ENCODE results near the gene CLCN7. TPM values are rescaled to one million over a fixed set of nuclear protein-coding genes. Genes with fewer than 3 reads are reported as not detected.

Gene CLCN7
- total RNA-seq, 1 experiment from 2014 or later: 8.9 TPM

GRCh38 chr16:1449201-1449788, 25.5 kb downstream of the CLCN7 start:
- H3K4me1 ChIP-seq (ENCODE audit: low read length): no peaks in the 10 kb centered on the region
- H4K20me1 ChIP-seq (ENCODE audit: insufficient read depth, low read depth, low read length): no peaks in the 10 kb centered on the region
- H3K9me3 ChIP-seq (ENCODE audit: low read length): no peaks in the 10 kb centered on the region
- no peaks in the 10 kb centered on the region for H3K79me2 ChIP-seq (ENCODE audit: low read length)
- H3K36me3 ChIP-seq (ENCODE audit: insufficient read depth, low read length): no peaks in the 10 kb centered on the region
- no peak overlapping the region for H3K4me3 ChIP-seq (ENCODE audit: low read length)
- no peak overlapping the region for H2AFZ ChIP-seq (ENCODE audit: low read length)
- H3K27me3 ChIP-seq (ENCODE audit: low read length): no peaks in the 10 kb centered on the region
- H3K9ac ChIP-seq (ENCODE audit: low read length): no peak overlapping the region
- no peak overlapping the region for H3K27ac ChIP-seq (ENCODE audit: low read length)
- no peak overlapping the region for H3K4me2 ChIP-seq (ENCODE audit: low read depth, low read length, poor library complexity, severe bottlenecking)
- no peak for DNase-seq
- no peaks in the 10 kb centered on the region for H3K9me2 ChIP-seq (replicated peaks; ENCODE audit: insufficient read depth, low read length)

GRCh38 chr16:1448536-1449116, 26.2 kb downstream of the CLCN7 start:
- Histone ChIP-seq H3K9ac (ENCODE audit: low read length) (no peak overlapping the region), H2AFZ (ENCODE audit: low read length) (no peak overlapping the region), H3K36me3 (ENCODE audit: insufficient read depth, low read length) (no peaks in the 10 kb centered on the region), H3K4me3 (ENCODE audit: low read length) (no peak overlapping the region), H3K27ac (ENCODE audit: low read length) (no peak overlapping the region), H3K9me3 (ENCODE audit: low read length) (no peaks in the 10 kb centered on the region), H3K4me1 (ENCODE audit: low read length) (no peaks in the 10 kb centered on the region), H4K20me1 (ENCODE audit: insufficient read depth, low read depth, low read length) (no peaks in the 10 kb centered on the region), H3K9me2 (replicated peaks; ENCODE audit: insufficient read depth, low read length) (no peaks in the 10 kb centered on the region), H3K4me2 (ENCODE audit: low read depth, low read length, poor library complexity, severe bottlenecking) (no peak overlapping the region), H3K79me2 (ENCODE audit: low read length) (no peaks in the 10 kb centered on the region), H3K27me3 (ENCODE audit: low read length) (no peaks in the 10 kb centered on the region)
- DNase-seq: no peak

- H3K36me3 ChIP-seq (ENCODE audit: insufficient read depth, low read length): no peaks in the 10 kb centered on the region
- no peaks in the 10 kb centered on the region for H3K79me2 ChIP-seq (ENCODE audit: low read length)
- no peak overlapping the region for H3K9ac ChIP-seq (ENCODE audit: low read length)
- H3K4me1 ChIP-seq (ENCODE audit: low read length): no peaks in the 10 kb centered on the region
- no peaks in the 10 kb centered on the region for H3K27me3 ChIP-seq (ENCODE audit: low read length)
- no peak overlapping the region for H3K4me2 ChIP-seq (ENCODE audit: low read depth, low read length, poor library complexity, severe bottlenecking)
- no peak overlapping the region for H3K27ac ChIP-seq (ENCODE audit: low read length)
- no peak for DNase-seq
- H3K9me3 ChIP-seq (ENCODE audit: low read length): no peaks in the 10 kb centered on the region
- H4K20me1 ChIP-seq (ENCODE audit: insufficient read depth, low read depth, low read length): no peaks in the 10 kb centered on the region
- no peak overlapping the region for H2AFZ ChIP-seq (ENCODE audit: low read length)
- no peak overlapping the region for H3K4me3 ChIP-seq (ENCODE audit: low read length)
- H3K9me2 ChIP-seq (replicated peaks; ENCODE audit: insufficient read depth, low read length): no peaks in the 10 kb centered on the region
Measured at GRCh38 chr16:1447965-1448364, 26.9 kb downstream of the CLCN7 start.

- no peak overlapping the region for H3K27ac ChIP-seq (ENCODE audit: low read length)
- no peaks in the 10 kb centered on the region for H3K36me3 ChIP-seq (ENCODE audit: insufficient read depth, low read length)
Measured at GRCh38 chr16:1446296-1447080, 28.3 kb downstream of the CLCN7 start.

GRCh38 chr16:1445518-1446203, 29.2 kb downstream of the CLCN7 start:
- H3K4me1 ChIP-seq (ENCODE audit: low read length): no peaks in the 10 kb centered on the region
- no peaks in the 10 kb centered on the region for H3K9me3 ChIP-seq (ENCODE audit: low read length)
- H3K27me3 ChIP-seq (ENCODE audit: low read length): no peaks in the 10 kb centered on the region
- H3K27ac ChIP-seq (ENCODE audit: low read length): no peak overlapping the region
- DNase-seq: no peak
- H3K9ac ChIP-seq (ENCODE audit: low read length): no peak overlapping the region
- no peak overlapping the region for H3K4me2 ChIP-seq (ENCODE audit: low read depth, low read length, poor library complexity, severe bottlenecking)
- no peaks in the 10 kb centered on the region for H3K9me2 ChIP-seq (replicated peaks; ENCODE audit: insufficient read depth, low read length)
- no peak overlapping the region for H2AFZ ChIP-seq (ENCODE audit: low read length)
- H3K4me3 ChIP-seq (ENCODE audit: low read length): no peak overlapping the region
- H3K36me3 ChIP-seq (ENCODE audit: insufficient read depth, low read length): no peaks in the 10 kb centered on the region
- H4K20me1 ChIP-seq (ENCODE audit: insufficient read depth, low read depth, low read length): no peaks in the 10 kb centered on the region
- no peaks in the 10 kb centered on the region for H3K79me2 ChIP-seq (ENCODE audit: low read length)

More at GRCh38 chr16:1446296-1447080, 28.3 kb downstream of the CLCN7 start:
- H4K20me1 ChIP-seq (ENCODE audit: insufficient read depth, low read depth, low read length): no peaks in the 10 kb centered on the region
- no peak overlapping the region for H3K4me2 ChIP-seq (ENCODE audit: low read depth, low read length, poor library complexity, severe bottlenecking)
- H2AFZ ChIP-seq (ENCODE audit: low read length): no peak overlapping the region
- no peaks in the 10 kb centered on the region for H3K4me1 ChIP-seq (ENCODE audit: low read length)
- H3K9me3 ChIP-seq (ENCODE audit: low read length): no peaks in the 10 kb centered on the region
- no peak overlapping the region for H3K4me3 ChIP-seq (ENCODE audit: low read length)
- H3K9me2 ChIP-seq (replicated peaks; ENCODE audit: insufficient read depth, low read length): no peaks in the 10 kb centered on the region
- H3K27me3 ChIP-seq (ENCODE audit: low read length): no peaks in the 10 kb centered on the region
- no peak overlapping the region for H3K9ac ChIP-seq (ENCODE audit: low read length)
- no peak for DNase-seq
- H3K79me2 ChIP-seq (ENCODE audit: low read length): no peaks in the 10 kb centered on the region

- no peak overlapping the region for H3K4me2 ChIP-seq (ENCODE audit: low read depth, low read length, poor library complexity, severe bottlenecking)
- no peak overlapping the region for H2AFZ ChIP-seq (ENCODE audit: low read length)
- no peaks in the 10 kb centered on the region for H3K27me3 ChIP-seq (ENCODE audit: low read length)
- H3K27ac ChIP-seq (ENCODE audit: low read length): no peak overlapping the region
- DNase-seq: no peak
- H4K20me1 ChIP-seq (ENCODE audit: insufficient read depth, low read depth, low read length): no peaks in the 10 kb centered on the region
- no peaks in the 10 kb centered on the region for H3K9me2 ChIP-seq (replicated peaks; ENCODE audit: insufficient read depth, low read length)
- no peaks in the 10 kb centered on the region for H3K79me2 ChIP-seq (ENCODE audit: low read length)
- no peaks in the 10 kb centered on the region for H3K9me3 ChIP-seq (ENCODE audit: low read length)
- no peak overlapping the region for H3K9ac ChIP-seq (ENCODE audit: low read length)
- no peak overlapping the region for H3K4me3 ChIP-seq (ENCODE audit: low read length)
- H3K36me3 ChIP-seq (ENCODE audit: insufficient read depth, low read length): no peaks in the 10 kb centered on the region
- H3K4me1 ChIP-seq (ENCODE audit: low read length): no peaks in the 10 kb centered on the region
Measured at GRCh38 chr16:1444730-1445517, 29.9 kb downstream of the CLCN7 start.

- no peak within 1 kb of the TSS for H3K4me3 ChIP-seq (ENCODE audit: low read length)
- no peaks in the 10 kb centered on the region for H3K27me3 ChIP-seq (ENCODE audit: low read length)
- no peaks in the 10 kb centered on the region for H3K9me2 ChIP-seq (replicated peaks; ENCODE audit: insufficient read depth, low read length)
- no peaks in the 10 kb centered on the region for H3K79me2 ChIP-seq (ENCODE audit: low read length)
- no peak within 1 kb of the TSS for H3K9ac ChIP-seq (ENCODE audit: low read length)
- no peak for DNase-seq
- no peaks in the 10 kb centered on the region for H3K36me3 ChIP-seq (ENCODE audit: insufficient read depth, low read length)
- no peaks in the 10 kb centered on the region for H3K9me3 ChIP-seq (ENCODE audit: low read length)
- no peak within 1 kb of the TSS for H3K27ac ChIP-seq (ENCODE audit: low read length)
- no peak within 1 kb of the TSS for H3K4me2 ChIP-seq (ENCODE audit: low read depth, low read length, poor library complexity, severe bottlenecking)
- no peaks in the 10 kb centered on the region for H4K20me1 ChIP-seq (ENCODE audit: insufficient read depth, low read depth, low read length)
- H2AFZ ChIP-seq (ENCODE audit: low read length): no peak within 1 kb of the TSS
- H3K4me1 ChIP-seq (ENCODE audit: low read length): no peaks in the 10 kb centered on the region
Measured at GRCh38 chr16:1443980-1444729, 30.7 kb downstream of the CLCN7 start, which contains the start of gene CCDC154. Gene CCDC154, minus strand, starts transcription at chr16:1444556. Its CDS starts 234 bp downstream, at chr16:1444322.

All from Karpas-422 (cell line).